Epithelial cell of proximal tubule (primary cell): Measurements from ENCODE around the gene CLCA2. TPM values are rescaled to one million over a fixed set of nuclear protein-coding genes. Genes with fewer than 3 reads are reported as not detected.

ENCODE experiments used
- DNase-seq: peaks from one replicate; pipeline ENCODE4 v3.0.0-alpha.2; 2011; ENCODE audit warnings: low read depth
- H3K4me3 ChIP-seq: 2 replicates; pipeline ENCODE4 v1.5.1; 2011; ENCODE audit warnings: low read depth, mild to moderate bottlenecking, low read length
- total RNA-seq: library from RNA; depleted of rRNA; stranded (reverse); fragments of >200 nt; gene quantifications from 2 replicates; pipeline ENCODE4 v1.2.3, GENCODE V29; 2015
- TF ChIP-seq, protein P1 (sequence below): conservative IDR thresholded peaks from 2 replicates; pipeline ENCODE4 v1.5.1; 2012; ENCODE audit warnings: low read depth, mild to moderate bottlenecking, low read length

CLCA2 gene
- total RNA-seq, 1 donor from 2014 or later, result not detected

DNA sequence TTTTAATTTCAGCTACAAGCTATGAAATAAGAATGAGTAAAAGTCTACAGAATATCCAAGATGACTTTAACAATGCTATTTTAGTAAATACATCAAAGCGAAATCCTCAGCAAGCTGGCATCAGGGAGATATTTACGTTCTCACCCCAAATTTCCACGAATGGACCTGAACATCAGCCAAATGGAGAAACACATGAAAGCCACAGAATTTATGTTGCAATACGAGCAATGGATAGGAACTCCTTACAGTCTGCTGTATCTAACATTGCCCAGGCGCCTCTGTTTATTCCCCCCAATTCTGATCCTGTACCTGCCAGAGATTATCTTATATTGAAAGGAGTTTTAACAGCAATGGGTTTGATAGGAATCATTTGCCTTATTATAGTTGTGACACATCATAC lies 31.1 kb downstream of the CLCA2 start:
- TF ChIP-seq, protein P1, sequence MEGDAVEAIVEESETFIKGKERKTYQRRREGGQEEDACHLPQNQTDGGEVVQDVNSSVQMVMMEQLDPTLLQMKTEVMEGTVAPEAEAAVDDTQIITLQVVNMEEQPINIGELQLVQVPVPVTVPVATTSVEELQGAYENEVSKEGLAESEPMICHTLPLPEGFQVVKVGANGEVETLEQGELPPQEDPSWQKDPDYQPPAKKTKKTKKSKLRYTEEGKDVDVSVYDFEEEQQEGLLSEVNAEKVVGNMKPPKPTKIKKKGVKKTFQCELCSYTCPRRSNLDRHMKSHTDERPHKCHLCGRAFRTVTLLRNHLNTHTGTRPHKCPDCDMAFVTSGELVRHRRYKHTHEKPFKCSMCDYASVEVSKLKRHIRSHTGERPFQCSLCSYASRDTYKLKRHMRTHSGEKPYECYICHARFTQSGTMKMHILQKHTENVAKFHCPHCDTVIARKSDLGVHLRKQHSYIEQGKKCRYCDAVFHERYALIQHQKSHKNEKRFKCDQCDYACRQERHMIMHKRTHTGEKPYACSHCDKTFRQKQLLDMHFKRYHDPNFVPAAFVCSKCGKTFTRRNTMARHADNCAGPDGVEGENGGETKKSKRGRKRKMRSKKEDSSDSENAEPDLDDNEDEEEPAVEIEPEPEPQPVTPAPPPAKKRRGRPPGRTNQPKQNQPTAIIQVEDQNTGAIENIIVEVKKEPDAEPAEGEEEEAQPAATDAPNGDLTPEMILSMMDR, result no peak
- no peak overlapping the region for H3K4me3 ChIP-seq
- DNase-seq, result no peak

DNA sequence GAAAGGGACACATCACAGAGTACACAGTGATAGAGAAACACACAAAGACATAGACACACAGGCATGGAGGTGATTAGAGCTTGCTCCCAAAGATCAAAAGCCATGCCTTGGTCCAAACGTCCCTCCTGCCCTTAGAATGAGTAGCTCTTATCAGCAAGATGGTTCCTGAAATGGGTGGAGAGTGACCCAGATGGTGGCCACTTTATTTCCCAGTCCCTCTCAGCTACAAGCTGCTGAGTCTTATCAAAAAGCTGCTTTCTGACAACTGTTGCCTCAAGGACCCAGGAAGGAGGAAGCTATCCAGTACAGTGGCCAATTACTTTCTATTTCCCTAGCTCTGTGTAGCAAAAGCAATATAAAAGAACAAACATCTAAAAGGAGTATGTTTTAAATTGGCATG lies 37.0 kb downstream of the CLCA2 start:
- DNase-seq, result no peak
- TF ChIP-seq, protein P1, result no peak
- no peak overlapping the region for H3K4me3 ChIP-seq

DNA sequence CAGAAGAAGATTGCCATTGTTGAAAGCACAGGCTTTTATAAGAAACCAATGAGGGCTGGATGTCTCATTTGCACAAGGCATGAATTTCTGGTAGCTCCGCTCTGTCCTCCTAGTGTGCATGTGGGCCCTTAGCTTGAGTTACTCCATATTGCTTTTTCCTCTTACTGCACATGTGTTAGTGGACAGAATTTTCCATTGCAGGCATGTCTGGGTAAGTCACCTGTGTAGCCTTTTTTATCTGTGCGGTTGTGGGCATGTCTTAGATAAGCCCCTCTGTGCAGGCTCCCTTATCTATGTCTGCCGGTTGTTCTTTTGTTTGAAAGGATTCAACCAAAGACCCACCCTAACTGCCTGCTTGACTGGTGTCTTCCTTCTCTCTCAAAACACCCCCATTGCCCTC lies 37.5 kb downstream of the CLCA2 start:
- H3K4me3 ChIP-seq, result no peak overlapping the region
- TF ChIP-seq, protein P1, result no peak

DNA sequence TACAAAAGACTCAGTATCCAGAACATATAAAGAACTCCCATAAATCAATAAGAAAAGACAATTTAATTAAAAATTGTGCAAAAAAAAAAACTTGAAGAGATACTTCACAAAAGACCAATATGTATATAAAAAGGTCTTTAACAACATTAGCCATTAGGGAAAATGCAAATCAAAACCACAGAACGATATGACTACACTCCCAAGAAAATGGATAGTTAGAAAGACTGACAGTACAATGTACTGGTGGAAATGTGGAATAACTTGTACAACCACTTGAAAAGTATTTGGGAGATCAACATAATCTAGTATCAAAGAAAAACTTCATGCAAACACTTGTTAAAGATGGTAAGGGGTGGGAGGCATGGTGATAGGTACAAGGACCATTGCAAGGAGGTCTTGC lies 40.8 kb downstream of the CLCA2 start:
- no peak for DNase-seq
- H3K4me3 ChIP-seq, result no peak overlapping the region
- TF ChIP-seq, protein P1, result no peak

More for the DNA sequence above, 37.5 kb downstream of the CLCA2 start:
- DNase-seq, result no peak

DNA sequence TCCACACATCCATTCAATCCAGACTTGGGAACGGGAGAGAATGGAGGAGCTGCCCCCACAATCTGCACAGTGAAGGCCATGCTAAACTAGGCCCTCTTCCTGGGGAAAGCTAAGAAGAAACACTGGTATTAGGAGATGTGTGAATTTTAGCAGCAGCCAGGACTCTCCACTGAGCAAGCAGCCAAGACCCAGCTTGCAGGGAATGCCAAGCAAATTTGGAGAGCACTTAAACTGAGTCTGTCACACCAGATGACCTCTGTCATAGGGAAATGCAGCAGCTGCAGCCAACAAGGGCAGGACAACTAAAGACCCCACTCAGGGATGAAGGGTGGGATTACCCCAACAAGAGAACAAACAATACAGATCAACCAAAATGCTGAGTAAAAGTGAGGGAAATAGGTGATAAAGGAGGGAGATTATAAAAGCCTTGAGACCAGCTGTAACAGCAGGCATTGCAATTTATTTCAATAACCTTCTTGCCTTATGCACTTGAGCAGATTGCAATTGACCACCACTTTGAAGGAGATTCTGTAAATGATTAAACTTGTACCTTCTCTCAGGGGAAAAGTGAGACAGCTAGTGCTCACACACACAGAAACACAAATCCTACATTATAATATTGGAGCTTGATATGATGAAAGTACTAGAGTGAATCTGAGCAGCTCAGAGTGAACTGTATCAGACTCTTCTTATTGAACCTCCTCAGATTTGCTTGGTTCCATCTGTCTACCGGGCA lies 42.3 kb downstream of the CLCA2 start:
- H3K4me3 ChIP-seq, result no peak overlapping the region
- TF ChIP-seq, protein P1, result no peak

DNA sequence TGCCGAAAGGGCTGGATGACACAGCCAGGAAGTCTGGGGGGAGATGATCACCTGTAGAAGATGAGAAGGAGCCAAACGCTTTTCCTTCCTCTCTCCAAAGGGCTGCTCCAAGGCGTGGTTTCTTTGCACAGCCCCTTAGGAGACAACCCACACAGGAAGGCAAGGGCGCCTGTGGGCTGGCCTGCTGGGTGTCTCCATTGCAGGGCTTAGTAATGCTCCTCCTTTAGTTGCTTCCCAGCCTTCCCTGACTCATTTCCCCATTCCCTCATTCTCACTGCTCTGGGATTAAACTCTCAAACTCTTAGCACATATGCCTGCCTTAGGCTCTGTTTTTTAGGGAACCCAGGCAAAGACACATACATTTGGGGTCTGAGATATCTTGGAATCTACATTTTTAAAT lies 43.0 kb downstream of the CLCA2 start:
- H3K4me3 ChIP-seq, result no peak overlapping the region
- DNase-seq, result no peak
- TF ChIP-seq, protein P1, result no peak

More for the DNA sequence above, 42.3 kb downstream of the CLCA2 start:
- DNase-seq, result no peak

DNA sequence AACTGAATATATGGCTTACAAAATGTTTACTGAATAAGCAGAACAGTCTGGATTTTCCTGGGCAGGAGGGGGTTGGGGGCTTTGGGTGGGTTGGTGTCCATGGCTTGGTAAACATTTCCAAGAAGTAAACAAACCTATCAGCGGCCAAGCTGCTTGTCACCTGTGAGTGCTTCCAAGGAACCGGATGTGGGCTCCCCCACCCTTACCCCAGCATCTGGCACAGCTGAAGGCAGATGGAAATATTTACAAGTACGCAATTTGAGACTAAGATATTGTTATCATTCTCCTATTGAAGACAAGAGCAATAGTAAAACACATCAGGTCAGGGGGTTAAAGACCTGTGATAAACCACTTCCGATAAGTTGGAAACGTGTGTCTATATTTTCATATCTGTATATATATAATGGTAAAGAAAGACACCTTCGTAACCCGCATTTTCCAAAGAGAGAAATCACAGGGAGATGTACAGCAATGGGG lies 44.6 kb downstream of the CLCA2 start, which contains the start of gene CLCA1:
CLCA1 (plus strand) TSS at position 427 of the 477 bp plus-strand sequence; CDS start at position 472, 45 bp downstream.
- TF ChIP-seq, protein P1, result no peak
- DNase-seq, result no peak
- no peak within 1 kb of the TSS for H3K4me3 ChIP-seq
